ENCODE measurements around the gene AHNAK.
"Not testable (repeated sequence)": the region's sequence is repeated elsewhere in the genome, so short reads cannot be mapped to it uniquely, and the experiment has no call there.

AHNAK gene

DNA sequence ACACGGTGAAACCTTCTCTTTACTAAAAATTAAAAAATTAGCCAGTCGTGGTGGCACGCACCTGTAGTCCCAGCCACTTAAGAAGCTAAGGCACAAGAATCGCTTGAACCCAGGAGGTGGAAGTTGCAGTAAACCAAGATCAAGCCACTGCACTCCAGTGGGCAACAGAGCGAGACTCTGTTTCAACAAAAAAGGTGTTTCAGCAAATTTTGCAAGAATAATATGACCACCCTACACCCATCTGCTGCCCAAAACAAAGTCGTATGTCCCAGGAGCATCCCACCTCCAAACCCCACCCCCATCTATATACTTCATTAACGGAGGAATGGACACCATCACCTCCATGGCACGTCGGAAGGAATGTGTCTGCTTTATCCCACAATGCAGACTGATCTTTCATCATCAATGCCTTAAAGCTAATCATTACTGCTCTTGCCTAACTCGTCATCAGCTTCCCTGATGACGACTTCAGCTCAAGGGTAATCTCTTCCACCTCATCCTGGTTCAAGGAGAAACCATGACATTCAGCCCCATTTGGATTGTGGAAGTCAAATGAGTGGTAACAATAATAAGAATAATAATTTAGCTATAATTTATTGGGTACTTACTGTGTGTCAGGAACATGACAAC, 93.7 kb downstream of the AHNAK start:
- DNase-seq, result no peak

DNA sequence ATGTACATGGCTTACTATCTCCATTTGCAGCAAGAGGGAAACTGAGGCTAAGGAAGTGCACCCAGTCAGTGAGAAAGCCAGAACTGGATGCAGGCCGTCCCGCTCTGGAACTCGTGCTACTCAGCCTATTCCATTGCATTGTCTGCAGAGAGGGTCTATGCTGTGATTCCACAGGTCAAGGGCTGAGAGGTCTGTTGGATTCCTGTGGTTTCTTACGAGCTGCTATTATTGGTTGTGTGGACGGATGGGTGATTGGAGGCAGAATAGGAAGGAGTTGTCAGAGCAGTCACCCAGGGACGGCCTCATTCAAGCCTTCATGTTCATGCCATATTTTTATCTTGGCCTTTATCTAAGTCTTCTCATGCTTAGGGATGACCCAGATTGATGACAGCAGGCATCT, 94.3 kb downstream of the AHNAK start:
- DNase-seq, result no peak

DNA sequence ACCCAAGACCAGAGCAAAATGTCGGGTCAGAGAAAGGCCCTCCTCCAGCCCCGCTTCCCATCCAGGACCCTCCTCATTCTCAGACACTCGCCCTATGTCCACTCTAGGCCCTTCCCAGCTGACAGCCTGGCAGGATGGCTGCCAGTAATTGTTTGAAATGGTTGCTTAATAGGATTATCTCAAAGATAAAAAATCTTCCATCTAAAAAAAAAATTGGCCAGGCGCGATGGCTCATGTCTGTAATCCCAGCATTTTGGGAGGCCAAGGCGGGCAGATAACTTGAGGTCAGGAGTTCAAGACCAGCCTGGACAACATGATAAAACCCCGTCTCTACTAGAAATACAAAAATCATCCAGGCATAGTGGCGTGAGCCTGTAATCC, 95.4 kb downstream of the AHNAK start:
- no peak for DNase-seq

DNA sequence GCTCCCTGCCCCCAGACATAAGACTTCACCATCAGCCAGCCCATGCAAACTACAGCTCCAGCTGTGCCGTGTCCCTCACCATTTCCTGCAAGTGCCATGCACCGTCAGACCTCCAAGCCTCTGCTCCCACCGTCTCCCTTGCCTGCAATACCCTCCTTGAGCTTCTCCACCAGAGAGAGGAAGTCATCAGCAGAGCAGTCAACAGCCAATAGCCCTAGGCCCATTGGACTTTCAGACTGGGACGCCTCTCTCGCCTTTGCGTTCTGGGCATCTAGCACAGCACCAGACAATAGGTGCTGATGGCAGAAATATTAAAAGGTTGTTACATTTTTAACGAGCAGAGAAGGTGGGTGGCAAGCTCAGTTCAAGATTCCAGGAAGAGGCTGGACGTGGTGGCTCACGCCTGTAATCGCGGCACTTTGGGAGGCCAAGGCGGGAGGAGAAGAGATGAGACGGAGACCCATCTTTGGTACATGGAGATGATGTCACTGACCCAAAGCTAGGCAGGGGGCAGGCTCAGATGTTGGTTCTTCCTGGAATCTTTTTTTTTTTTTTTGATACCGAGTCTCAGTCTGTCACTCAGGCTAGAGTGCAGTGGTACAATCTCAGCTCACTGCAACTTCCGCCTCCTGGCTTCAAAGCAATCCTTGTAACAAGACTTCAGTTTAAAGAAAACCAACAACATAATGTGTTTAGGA, 95.9 kb downstream of the AHNAK start:
- DNase-seq, result no peak

DNA sequence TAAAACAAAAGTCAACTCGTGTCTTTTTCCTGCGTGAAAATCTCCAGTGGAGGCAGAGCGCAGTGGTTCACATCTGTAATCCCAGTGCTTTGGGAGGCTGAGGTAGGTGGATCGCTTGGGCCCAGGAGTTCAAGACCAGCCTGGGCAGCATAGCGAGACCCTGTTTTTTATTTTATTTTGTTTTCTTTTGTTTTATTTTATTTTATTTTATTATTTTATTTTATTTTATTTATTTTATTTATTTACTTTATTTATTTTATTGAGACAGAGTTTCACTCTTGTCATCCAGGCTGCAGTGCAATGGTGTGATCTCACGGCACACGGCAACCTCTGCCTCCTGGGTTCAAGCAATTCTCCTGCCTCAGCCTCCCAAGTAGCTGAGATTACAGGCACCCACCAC, 96.7 kb downstream of the AHNAK start:
- DNase-seq, result not testable (repeated sequence)

DNA sequence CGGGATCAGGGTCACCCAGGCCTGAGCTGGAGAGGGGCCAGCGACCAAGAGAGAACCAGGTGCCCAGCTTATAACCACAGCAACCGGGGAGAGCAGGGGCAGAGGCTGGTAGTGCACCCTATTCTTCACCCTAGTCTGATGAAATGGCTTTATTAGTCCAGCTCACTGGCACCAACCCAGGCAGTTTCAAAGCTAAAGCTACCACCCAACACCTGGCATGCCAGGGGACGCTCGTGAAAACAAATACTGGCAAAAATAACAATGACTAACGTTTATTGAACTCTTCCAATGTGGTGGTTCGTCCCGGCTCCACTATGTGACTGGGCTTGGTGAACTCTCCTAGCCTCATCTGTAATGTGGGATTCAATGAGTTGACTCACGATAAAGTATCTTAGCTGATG, 97.2 kb downstream of the AHNAK start:
- no peak for DNase-seq

DNA sequence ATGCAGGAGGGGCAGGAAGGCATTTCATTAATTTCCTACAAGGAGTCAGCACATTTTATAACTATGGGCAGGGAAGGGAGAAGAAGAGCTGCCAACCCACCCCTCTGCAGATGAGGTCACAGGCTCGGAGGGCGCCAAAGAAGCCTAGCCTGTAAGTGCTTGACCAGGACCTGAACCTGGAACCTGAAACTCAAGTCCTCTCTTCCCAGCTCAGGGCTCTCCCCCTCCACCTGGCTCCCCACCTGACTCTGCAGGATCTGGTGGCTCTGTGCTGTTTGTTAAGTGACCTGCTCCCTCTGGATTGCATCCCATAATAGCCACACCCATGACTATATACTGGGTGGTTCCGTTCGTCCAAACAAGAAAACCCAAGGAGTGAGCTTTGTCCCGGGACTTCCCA, 100.5 kb downstream of the AHNAK start:
- no peak for DNase-seq

DNA sequence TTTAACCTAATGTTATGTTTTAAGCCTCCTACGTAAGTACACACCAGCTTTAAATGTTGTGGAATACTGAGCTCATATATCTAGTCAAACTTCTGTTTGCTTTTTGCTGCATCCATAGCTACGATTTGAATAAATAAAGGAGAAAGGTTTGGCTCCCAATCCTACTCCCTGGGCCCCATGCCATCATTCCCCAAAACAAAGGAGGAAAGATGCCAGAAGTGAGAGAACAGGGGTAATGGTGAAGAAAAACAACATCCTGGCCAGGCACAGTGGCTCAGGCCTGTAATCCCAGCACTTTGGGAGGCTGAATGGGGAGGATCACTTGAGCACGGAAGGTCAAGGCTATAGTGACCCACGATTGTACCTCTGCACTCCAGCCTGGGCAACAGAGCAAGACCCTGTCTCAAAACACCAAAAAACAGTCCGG, 101.3 kb downstream of the AHNAK start:
- no peak for DNase-seq

DNA sequence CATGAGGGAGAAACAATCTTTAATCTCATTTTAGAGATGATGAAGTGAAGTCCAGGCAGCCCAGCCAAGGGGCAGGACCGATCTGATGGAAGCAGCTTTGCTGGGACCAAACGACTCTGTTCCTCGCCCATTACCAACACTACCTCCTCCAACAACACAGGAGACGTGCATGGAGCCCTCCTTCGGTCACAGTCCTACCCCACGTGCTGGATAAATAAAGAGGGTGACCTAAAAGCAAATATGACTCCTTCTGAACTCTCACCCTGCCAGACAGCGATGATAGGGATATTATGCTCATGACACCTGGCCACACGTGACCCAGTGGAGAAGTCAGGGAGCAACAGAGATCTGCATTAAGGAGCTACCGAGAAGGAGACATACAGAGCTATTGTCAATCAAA, 101.8 kb downstream of the AHNAK start:
- DNase-seq, result no peak

DNA sequence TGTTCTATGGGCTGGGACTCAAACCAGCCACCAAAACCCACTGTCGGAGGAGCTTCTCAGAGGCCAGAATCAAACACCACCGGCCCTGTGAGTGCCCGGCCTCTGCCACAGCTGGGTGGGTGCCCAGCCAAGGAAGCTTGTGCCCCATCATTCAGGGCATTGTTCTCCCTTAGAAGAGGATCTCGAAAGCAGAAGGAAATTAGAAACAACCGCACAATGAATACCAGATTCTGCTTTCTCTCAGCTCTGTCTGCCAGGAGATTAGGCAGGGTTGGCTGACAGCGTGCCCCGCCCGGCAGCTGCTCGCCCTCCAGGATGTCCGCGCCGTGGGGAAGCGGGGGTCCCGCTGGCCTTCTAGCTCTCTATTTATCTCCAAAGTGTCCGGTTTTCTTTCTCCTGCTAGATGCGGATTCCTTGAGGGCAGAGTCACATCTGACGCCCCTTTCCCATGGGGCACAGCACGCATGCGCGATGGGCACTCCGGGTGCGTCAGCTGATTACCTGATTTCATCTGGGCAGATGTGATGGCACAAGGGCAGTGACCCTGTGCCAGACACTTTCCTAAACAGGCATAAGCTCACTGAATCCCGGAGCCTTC, 102.3 kb downstream of the AHNAK start:
- DNase-seq, result peak in 1 of 4 experiments; percentile 29

DNA sequence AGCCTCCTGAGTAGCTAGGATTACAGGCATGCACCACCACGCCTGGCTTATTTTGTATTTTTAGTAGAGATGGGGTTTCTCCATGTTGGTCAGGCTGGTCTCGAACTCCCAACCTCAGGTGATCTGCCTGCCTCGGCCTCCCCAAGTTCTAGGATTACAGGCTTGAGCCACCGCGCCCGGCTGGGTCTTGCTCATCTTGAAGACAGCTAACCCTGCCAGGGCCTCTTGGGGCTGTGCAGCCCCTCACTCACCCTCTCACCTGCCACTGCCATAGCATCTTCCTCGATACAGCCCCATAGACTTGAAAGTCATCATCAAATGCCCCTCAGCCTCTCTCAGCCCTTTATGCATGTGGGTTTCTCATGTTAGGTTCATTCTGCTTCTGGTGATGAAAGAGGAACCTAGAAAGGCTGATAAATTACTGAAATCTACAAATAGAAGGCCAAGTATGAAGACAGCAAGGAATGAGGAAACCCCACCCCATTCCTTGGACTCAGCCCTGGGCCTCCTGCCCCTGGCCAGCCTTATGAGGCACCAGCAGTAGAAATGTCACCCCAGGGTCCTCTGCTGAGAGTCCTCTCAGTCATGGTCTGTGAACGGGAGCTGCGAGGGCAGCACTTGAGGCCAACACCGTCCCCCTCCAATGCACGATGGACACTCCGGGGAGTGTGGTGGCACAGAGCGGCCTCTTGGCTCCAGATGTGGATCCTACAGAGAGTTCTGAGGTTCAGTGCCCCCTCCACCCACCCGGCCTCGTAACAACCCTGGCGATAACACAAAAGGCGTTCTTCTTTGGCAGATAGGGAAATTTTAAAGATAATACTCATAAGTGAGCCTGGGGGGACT, 103.0 kb downstream of the AHNAK start:
- no peak for DNase-seq

DNA sequence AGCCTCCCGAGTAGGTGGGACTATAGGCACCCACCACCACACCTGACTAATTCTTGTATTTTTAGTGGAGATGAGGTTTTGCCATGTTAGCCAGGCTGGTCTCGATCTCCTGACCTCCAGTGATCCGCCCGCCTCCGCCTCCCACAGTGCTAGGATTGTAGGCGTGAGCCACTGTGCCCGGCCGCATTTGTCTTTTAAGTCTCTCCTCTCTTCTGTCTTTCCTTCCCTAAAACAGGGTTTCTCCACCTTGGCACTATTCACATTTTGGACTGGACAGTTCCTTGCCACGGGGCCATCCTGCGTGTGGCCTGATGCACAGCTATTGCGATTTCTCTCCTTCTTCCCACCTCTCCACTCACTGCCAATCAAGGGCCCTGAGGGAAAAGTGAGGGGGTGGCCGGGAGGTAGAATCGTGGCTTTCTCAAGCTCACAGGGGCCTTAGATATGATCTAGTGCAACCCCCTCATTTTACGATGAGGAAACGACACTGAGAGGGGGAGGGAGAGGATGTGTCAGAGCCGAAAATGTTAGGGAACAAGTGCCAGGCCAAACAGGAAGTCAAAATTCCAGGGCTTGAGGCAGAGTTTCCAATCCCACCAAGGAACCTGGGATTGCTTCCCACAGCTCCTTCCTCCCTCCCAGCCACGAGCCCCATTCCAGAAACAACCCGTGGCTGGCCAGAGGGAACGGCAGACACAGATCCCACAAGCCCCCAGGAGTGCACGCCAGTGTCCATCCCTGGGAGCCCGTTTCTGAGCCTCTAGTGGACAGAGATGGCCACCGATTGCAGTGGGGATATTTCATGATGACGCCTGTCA, 106.6 kb downstream of the AHNAK start:
- no peak for DNase-seq

DNA sequence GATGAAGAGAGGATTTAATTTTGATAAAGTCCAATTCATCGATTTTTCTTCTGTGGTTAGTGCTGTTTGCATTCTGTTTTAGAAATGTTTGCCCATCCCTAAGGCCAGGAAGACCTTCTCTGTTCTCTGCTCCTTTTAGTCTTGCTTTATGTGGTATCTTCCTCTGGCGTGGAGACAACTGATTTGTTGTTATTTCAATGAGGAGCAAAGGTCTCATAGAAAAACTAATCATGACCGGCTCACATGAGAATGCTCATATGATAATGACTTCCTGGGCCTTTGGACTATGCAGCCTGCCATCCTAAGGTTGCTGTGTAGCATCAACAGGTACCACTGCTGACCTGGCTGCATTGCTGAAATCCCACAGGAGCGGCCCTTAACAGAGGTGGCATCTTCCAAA, 108.0 kb downstream of the AHNAK start:
- DNase-seq, result no peak

DNA sequence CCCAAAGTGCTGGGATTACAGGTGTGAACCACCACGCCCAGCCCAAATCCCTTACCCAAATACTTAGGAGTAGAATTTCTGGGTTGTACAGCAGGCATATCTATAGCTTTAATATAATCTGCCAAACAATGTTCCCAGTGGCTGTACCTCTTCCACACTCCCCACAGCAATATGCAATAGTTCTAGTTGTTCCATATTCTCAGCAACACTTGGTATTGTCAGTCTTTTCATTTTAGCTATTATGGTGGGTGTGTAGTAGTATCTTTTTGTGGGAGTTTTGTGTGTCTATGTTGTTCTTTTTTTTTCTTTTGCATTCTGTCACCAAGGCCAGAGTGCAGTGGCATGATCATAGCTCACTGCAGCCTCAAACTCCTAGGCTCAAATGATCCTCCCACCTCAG, 109.0 kb downstream of the AHNAK start:
- no peak for DNase-seq

DNA sequence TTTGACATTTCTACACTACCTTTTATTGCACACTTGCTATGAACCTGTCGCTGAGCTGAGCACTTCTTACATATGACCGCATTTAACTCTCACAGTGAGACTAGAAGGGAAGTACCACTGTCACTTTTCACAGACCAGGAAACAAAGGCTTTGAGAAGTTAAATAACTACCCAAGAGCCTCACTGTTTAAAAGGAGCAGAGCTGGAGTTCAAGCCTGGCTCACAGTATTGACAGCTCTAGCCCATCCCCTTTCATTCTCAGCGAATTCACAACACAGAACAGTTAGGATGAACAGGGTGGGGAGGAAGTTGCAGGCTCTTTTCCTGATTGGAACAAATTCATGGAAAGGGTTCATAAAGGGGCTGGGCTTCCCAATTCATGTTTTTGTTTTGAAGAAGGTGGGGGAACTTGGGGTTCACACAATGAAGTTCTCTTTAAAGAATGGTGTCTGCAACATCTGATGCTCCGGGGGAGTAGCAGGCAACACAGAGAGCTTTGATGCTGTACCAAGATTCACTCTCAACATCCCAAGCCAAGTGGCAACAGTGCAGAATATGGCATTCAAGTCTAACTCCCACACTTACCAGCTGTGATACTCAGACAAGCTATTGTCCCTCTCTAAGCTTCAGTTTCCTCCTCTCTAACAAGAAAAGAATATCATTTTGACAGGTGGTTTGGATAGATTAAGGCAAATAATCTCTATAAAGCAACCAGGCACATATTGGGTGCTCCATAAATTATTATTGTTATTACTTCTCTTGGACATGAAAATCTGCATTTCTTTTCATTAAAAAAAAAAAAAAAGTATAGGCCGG, 110.6 kb downstream of the AHNAK start:
- no peak for DNase-seq

DNA sequence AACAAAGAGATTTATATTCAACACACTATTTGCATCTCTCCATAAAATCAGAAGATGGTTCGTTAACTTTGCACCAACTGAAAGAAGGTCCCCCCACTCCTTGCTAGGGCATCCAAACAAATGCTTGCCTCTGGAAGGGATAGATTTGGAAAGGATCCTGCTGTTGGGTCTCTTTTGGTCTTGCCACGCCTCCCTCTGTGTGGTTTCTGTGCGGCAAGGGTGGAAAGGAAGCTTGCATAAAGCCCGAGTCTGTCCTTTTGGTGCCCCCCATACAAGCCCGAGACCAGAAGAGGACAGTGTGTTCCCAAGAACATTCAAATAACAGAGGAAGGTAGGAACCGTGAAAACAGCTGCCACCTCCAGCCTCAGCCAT, 112.7 kb downstream of the AHNAK start:
- DNase-seq, result no peak

DNA sequence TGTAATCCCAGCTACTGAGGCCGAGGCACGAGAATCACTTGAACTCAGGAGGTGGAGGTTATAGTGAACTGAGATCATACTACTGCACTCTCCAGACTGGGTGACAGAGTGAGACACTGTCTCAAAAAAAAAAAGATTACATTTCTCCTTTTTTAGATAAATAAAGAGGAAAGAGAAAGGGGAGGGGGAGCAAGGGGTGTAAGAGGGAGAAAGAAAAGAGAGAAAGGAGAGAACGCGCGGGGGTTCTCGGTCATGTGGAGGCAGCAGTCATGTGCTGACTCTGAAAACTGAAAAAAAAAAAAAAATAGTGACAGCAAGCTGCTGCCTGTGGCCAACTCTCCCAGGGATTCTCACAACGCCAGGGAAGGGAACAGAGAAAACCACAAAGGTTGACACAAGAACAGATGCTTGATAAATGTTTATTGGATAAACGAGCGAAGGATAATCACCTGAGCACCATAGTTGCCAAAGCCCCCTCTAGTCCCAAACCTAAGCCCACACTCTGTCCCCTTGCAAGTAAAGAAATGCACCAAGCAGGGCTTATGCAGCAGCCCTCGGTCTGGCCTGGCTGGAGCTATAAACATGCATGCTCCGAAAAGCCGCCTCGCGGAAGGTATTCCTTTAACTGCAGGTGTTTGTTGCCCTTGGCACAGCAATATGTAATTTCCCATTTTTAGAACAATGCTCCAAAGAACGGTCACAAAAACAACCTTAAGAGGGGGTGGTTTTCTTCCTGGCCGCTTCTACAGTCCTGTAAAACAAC, 113.3 kb downstream of the AHNAK start:
- no peak for DNase-seq

DNA sequence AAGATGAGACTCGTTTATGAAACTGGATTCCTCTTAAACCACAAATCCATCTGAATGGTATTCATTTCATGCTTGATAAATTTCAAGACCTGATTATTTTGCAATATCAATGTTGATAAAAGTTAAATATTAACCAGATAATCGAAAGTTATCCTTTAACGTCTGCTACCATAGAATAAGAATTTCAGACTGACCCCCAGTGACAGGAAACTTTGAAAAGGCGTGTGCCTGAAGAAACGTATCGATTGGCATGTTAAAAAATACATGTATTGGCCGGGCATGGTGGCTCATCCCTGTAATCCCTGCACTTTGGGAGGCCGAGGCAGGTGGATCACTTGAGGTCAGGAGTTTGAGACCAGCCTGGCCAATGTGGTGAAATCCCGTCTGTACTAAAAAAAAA, 113.9 kb downstream of the AHNAK start:
- no peak for DNase-seq

DNA sequence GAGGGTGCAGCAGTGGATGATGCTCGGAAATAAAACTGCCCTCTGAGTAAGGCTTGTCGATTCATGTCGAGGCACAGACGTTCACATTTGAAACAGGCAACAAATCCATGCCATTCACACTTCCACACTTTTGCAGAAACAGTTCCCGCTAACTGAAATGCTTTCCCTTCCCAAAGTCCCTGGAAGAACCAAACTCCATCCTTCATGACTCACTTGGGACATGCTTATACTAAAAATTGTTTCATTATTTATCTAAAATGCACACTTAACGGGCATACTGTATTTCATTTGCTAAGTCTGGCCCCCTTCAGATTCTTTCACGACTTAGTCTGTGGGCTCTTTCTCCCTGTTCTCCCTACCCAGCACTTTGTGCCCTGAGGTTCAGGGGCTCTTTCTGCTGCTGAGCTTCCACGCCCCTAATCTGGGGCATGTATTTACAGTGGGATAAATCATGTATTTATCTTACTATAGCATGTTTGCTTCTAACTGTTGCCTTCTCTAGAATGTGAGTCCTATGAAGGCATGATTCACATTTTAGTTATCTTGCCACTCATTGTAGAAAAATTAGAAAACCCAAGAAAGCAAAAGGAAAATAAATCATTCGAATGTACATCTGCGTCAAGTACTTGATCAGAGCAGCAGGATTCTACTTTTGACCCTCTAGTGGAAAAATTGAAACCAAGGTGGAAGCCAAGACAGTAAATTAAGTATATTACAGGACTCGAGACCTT, 115.3 kb downstream of the AHNAK start:
- DNase-seq, result no peak

DNA sequence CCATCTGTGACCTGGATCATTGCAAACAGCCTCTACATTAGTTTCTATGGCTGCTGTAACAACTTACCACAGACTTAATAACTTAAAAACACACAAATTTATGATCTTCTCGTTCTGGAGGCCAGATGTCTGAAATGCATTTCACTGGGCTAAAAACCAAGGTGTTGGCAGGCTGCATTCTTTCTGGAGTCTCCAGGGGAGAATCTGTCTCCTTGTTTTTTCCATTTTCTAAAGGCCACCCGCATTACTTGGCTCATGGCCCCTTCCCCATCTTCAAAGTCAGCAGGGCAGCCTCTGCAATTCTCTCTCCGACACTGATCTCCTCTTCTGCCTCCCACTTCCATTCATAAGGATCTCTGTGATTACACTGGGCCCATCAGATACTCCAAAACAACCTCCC, 116.2 kb downstream of the AHNAK start:
- DNase-seq, result no peak

Data from activated naive CD4-positive, alpha-beta T cell (primary cell).